ENCODE results near the gene MT1B. TPM values are rescaled to one million over a fixed set of nuclear protein-coding genes. Genes with fewer than 3 reads are reported as not detected.
A peak's percentile ranks its signal among the peaks of the same experiment; 100 is the strongest.

The MT1B gene
- total and polyA plus RNA-seq, 2 of the 13 experiments (the other 11 are each of a cell fraction or from before 2014, with no cell fraction given): 0.89 TPM; not detected in 1

DNA sequence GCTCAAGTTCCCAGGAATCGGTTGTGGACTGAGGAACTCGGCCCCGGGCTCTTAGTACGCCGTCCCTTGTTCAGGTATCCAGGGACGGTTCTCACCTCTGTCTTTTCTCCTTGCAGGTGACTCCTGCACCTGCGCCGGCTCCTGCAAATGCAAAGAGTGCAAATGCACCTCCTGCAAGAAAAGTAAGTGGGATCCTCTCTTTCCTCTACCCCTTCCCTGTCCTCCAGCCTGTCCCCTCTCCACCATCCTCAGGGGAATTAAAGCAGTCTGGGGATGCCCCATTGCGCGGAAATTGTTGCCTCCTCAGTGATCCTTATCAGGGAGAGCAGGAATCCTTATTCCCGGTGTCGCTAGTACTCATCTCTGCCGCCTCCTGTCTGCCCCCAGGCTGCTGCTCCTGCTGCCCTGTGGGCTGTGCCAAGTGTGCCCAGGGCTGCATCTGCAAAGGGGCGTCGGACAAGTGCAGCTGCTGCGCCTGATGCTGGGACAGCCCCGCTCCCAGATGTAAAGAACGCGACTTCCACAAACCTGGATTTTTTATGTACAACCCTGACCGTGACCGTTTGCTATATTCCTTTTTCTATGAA, 42.7 kb upstream of the MT1B start:
- ATAC-seq (no peak), DNase-seq (ENCODE audit: low spot score) (no peak), FAIRE-seq (no peak)
- intact Hi-C loops (cut with micrococcal nuclease; ENCODE audit: unreplicated experiment) (loop anchor here (2.0 to 10.0 kb wide), 3 partner anchors 18 to 256 kb away; partner anchors contain the start of genes MT1B, MT1F and SLC12A3), in situ Hi-C loops (cut with HindIII; ENCODE audit: extremely low pct_ligation_motif_present, low pct_unique_long_range_greater_than_20kb) (no loop called here)
- ChIA-PET CTCF (ENCODE audit: low intra/inter-chr PET ratio, low total read pairs) (no interaction called here), POLR2A (interaction anchor here (0.7 to 5.3 kb wide), 12 partner anchors 16 to 395 kb away, joined by 3 to 83 read pairs (median 5); partner anchors contain the start of genes HERPUD1, MT1E, MT1F and MT1X)
- no peaks in the 10 kb centered on the region for H4K20me1 ChIP-seq (ENCODE audit: insufficient read depth, low read length)
- peak overlapping the region; percentile 91 for H3K4me2 ChIP-seq (ENCODE audit: low read depth, low read length)
- TSS peak; percentile 98 for BruUV-seq (replicated peaks)
- peak overlapping the region; percentile 39 for H3K27ac ChIP-seq (ENCODE audit: extremely low read length, insufficient read depth, low read length)
- peak overlapping the region; percentile 75 to 84 (median 76) for H3K4me3 ChIP-seq (replicated peaks in 1 of 3; ENCODE audit: insufficient read depth in 1 of 3, low read depth in 2 of 3, low read length in 3 of 3)
- no peaks in the 10 kb centered on the region for H3K79me2 ChIP-seq (ENCODE audit: insufficient read depth, low read length)
- H3K9ac ChIP-seq (ENCODE audit: insufficient read depth, low read depth, low read length): peak overlapping the region; percentile 68
- no peak overlapping the region for H2AFZ ChIP-seq (ENCODE audit: low read length)
- H3K27me3 ChIP-seq (ENCODE audit: control insufficient read depth in 1 of 2, insufficient read depth in 2 of 2, low read length in 2 of 2): no peaks in the 10 kb centered on the region; a peak in 1 of 5 replicates
- no peaks in the 10 kb centered on the region for H3K9me3 ChIP-seq (ENCODE audit: low read length)
- peaks cover 68% of the 10 kb centered on the region for H3K4me1 ChIP-seq (ENCODE audit: insufficient read depth, low read length)
- H3K36me3 ChIP-seq (replicated peaks in 1 of 2; ENCODE audit: control insufficient read depth in 1 of 2, insufficient read depth in 2 of 2, low read length in 2 of 2): no peaks in the 10 kb centered on the region
- 2% methylated on average over 20 of the region's 21 CpGs for WGBS (ENCODE audit: low lambda C conversion rate)
- TF ChIP-seq, protein P1, sequence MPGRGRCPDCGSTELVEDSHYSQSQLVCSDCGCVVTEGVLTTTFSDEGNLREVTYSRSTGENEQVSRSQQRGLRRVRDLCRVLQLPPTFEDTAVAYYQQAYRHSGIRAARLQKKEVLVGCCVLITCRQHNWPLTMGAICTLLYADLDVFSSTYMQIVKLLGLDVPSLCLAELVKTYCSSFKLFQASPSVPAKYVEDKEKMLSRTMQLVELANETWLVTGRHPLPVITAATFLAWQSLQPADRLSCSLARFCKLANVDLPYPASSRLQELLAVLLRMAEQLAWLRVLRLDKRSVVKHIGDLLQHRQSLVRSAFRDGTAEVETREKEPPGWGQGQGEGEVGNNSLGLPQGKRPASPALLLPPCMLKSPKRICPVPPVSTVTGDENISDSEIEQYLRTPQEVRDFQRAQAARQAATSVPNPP (CRISPR knock-in tag; IDR thresholded peaks at IDR 0.05): no peak
- TF ChIP-seq ZSCAN29 (CRISPR knock-in tag; conservative IDR thresholded peaks at IDR 0.05) (peak; percentile 10; the same call in 1 of the 2 replicates), ZNF841 (CRISPR knock-in tag; IDR thresholded peaks at IDR 0.05; ENCODE audit: borderline replicate concordance) (no peak), JUNB (CRISPR knock-in tag; IDR thresholded peaks at IDR 0.05; ENCODE audit: borderline replicate concordance) (no peak), ZKSCAN5 (CRISPR knock-in tag; IDR thresholded peaks at IDR 0.05) (no peak), ZNF180 (CRISPR knock-in tag; IDR thresholded peaks at IDR 0.05; ENCODE audit: borderline replicate concordance, low read depth) (0 out of 2 replicates have a peak, but pooled peaks have one; percentile 59), NKX3-1 (CRISPR knock-in tag; IDR thresholded peaks at IDR 0.05) (no peak), NR2C2 (CRISPR knock-in tag; IDR thresholded peaks at IDR 0.05; ENCODE audit: borderline replicate concordance) (no peak), ELF1 (CRISPR knock-in tag; IDR thresholded peaks at IDR 0.05) (no peak)
- TF ChIP-seq, protein P2, sequence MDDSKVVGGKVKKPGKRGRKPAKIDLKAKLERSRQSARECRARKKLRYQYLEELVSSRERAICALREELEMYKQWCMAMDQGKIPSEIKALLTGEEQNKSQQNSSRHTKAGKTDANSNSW (CRISPR knock-in tag; IDR thresholded peaks at IDR 0.05; ENCODE audit: borderline replicate concordance): no peak
- TF ChIP-seq, protein P3, sequence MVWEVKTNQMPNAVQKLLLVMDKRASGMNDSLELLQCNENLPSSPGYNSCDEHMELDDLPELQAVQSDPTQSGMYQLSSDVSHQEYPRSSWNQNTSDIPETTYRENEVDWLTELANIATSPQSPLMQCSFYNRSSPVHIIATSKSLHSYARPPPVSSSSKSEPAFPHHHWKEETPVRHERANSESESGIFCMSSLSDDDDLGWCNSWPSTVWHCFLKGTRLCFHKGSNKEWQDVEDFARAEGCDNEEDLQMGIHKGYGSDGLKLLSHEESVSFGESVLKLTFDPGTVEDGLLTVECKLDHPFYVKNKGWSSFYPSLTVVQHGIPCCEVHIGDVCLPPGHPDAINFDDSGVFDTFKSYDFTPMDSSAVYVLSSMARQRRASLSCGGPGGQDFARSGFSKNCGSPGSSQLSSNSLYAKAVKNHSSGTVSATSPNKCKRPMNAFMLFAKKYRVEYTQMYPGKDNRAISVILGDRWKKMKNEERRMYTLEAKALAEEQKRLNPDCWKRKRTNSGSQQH (CRISPR knock-in tag; IDR thresholded peaks at IDR 0.05; ENCODE audit: low read depth): no peak
- TF ChIP-seq, protein P4, sequence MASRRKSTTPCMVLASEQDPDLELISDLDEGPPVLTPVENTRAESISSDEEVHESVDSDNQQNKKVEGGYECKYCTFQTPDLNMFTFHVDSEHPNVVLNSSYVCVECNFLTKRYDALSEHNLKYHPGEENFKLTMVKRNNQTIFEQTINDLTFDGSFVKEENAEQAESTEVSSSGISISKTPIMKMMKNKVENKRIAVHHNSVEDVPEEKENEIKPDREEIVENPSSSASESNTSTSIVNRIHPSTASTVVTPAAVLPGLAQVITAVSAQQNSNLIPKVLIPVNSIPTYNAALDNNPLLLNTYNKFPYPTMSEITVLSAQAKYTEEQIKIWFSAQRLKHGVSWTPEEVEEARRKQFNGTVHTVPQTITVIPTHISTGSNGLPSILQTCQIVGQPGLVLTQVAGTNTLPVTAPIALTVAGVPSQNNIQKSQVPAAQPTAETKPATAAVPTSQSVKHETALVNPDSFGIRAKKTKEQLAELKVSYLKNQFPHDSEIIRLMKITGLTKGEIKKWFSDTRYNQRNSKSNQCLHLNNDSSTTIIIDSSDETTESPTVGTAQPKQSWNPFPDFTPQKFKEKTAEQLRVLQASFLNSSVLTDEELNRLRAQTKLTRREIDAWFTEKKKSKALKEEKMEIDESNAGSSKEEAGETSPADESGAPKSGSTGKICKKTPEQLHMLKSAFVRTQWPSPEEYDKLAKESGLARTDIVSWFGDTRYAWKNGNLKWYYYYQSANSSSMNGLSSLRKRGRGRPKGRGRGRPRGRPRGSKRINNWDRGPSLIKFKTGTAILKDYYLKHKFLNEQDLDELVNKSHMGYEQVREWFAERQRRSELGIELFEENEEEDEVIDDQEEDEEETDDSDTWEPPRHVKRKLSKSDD (CRISPR knock-in tag; IDR thresholded peaks at IDR 0.05; ENCODE audit: low read depth): 0 out of 2 replicates have a peak, but pooled peaks have one; percentile 21
- TF ChIP-seq, protein P5, sequence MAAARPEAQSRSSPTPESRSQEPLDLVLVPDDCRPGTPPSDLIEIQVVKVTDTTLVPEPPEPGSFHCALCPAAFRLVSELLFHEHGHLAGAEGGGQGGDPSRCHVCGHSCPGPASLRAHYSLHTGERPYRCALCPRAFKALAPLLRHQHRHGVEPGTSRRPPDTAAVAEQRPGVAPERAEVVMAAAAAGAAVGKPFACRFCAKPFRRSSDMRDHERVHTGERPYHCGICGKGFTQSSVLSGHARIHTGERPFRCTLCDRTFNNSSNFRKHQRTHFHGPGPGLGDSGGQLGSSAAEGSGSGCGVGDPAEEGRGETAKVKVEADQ (CRISPR knock-in tag; IDR thresholded peaks at IDR 0.05; ENCODE audit: borderline replicate concordance): no peak
- TF ChIP-seq, protein P6, sequence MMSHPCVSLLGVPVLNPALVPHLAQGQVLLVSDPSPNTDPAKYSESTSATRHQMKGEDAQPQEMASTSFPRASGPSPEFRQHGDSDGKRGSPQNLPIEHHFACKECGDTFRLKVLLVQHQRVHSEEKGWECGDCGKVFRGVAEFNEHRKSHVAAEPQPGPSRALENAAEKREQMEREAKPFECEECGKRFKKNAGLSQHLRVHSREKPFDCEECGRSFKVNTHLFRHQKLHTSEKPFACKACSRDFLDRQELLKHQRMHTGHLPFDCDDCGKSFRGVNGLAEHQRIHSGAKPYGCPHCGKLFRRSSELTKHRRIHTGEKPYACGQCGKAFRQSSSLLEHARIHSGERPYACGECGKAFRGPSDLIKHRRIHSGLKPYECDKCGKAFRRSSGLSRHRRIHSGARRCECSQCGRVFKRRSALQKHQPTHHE (CRISPR knock-in tag; IDR thresholded peaks at IDR 0.05; ENCODE audit: borderline replicate concordance): 0 out of 2 replicates have a peak, but pooled peaks have one; percentile 6
